ENCODE measurements around the gene WDR91.

GRCh38 chr7:135253851-135254771 is 42.8 kb upstream of the WDR91 start:
- no peak for TF ChIP-seq CTCF (conservative IDR thresholded peaks at IDR 0.05 in 1 of 2, IDR thresholded peaks at IDR 0.05 in 1 of 2; ENCODE audit: low read depth in 1 of 2, low read length in 2 of 2)
- no peak for TF ChIP-seq EZH2 (IDR thresholded peaks at IDR 0.05; ENCODE audit: low read length, missing control alignments)
